Neural progenitor cell (in vitro differentiated cells): Measurements from ENCODE around the gene POM121L2.
A peak's percentile ranks its signal among the peaks of the same experiment; 100 is the strongest.

Source experiments
- EZH2 ChIP-seq: fragments of 200-600 bp; sonication (generic); IDR thresholded peaks from 2 replicates; pipeline ENCODE4 v1.6.1; 2017; ENCODE audit warnings: antibody characterized with exemption, mild to moderate bottlenecking, moderate library complexity
- TF ChIP-seq, protein P1 (sequence below): fragments of 200-600 bp; sonication (generic); IDR thresholded peaks from 2 replicates; pipeline ENCODE4 v1.5.1; 2017; ENCODE audit warnings: antibody characterized with exemption, mild to moderate bottlenecking

DNA sequence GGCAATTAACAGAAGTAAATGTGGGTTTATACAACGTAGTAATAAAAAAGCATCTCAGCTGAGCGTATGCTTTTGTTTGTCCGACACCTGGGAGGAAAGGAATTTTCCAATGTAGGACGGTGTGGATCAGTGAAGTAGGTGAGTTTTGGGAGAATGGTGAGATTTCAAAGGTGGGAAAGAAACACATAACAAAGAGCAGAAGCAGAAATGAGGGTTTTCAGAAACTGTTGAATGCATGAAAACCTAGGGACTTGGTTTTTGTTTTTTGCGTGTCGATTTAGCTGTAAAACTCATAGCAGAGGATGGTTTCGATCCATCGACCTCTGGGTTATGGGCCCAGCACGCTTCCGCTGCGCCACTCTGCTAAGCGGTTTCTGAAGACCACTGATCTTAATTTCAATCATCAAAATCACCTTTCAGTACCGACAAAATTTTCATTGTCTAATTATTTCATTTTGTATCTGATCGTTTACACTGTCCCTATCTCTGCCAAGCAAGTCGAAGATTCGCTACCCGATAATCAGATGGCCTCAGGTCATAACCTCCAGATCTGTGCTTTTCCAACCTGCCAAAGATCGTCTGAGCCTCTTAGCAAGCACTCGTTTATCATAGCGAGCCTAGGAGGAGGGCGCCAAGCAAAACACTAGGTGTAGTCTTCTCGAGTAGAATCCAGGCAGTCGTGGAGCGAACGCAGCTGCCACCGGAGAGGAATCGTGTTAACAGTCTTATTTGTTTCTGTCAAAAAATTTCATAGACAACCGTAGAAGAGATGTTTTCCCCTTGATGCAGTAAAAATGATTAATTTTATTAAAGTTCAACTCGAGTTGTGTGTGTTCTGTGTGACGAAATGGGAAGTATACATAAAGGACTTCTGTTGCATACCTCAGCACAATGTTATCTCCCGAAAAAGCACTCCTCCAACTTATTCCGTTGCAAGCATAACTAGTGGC, 20.9 kb upstream of the POM121L2 start:
- TF ChIP-seq, protein P1, sequence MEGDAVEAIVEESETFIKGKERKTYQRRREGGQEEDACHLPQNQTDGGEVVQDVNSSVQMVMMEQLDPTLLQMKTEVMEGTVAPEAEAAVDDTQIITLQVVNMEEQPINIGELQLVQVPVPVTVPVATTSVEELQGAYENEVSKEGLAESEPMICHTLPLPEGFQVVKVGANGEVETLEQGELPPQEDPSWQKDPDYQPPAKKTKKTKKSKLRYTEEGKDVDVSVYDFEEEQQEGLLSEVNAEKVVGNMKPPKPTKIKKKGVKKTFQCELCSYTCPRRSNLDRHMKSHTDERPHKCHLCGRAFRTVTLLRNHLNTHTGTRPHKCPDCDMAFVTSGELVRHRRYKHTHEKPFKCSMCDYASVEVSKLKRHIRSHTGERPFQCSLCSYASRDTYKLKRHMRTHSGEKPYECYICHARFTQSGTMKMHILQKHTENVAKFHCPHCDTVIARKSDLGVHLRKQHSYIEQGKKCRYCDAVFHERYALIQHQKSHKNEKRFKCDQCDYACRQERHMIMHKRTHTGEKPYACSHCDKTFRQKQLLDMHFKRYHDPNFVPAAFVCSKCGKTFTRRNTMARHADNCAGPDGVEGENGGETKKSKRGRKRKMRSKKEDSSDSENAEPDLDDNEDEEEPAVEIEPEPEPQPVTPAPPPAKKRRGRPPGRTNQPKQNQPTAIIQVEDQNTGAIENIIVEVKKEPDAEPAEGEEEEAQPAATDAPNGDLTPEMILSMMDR = no peak
- peak; percentile 13 for TF ChIP-seq EZH2
